PC-9 (cell line): ENCODE results near the gene WDR5B.

Source experiments
- CTCF ChIP-seq: fragments of 200-600 bp; sonication (generic); conservative IDR thresholded peaks from 2 replicates; pipeline ENCODE4 v1.6.1; 2017; ENCODE audit warnings: mixed run types, antibody characterized with exemption, mild to moderate bottlenecking, moderate library complexity
- EZH2 ChIP-seq: fragments of 200-600 bp; sonication (generic); IDR thresholded peaks from 2 replicates; pipeline ENCODE4 v1.8.0; 2017; ENCODE audit warnings: antibody characterized with exemption, low read depth

- TF ChIP-seq CTCF: no peak
- no peak for TF ChIP-seq EZH2
Measured at GRCh38 chr3:122415104-122415744, 638 bp downstream of the WDR5B start.
